GM12878 (cell line): ENCODE measurements around the gene EHD4. TPM values are rescaled to one million over a fixed set of nuclear protein-coding genes. Genes with fewer than 3 reads are reported as not detected.

Experiments
- ATAC-seq: fragments of 200-7000 bp; cut with Tn5 transposase; 3 replicates; pipeline ENCODE4 v1.9.1; 2020; ENCODE audit warnings: mild to moderate bottlenecking, moderate library complexity
- BruUV-seq: library from RNA; stranded (reverse); fragments of 400-500 nt; replicated peaks from 2 replicates; lab custom pipeline; 2021; lab: Mats Ljungman, UMichigan
- CTCF ChIA-PET: fragments of 300-600 bp; sonication (Branson Sonifier 250); formaldehyde crosslinking; extraction: SDS; loops from one replicate; lab custom pipeline; 2021; ENCODE audit warnings: inconsistent platforms; lab: Yijun Ruan, JAX
- POLR2A ChIA-PET: fragments of 350-600 bp; formaldehyde crosslinking; extraction: SDS; loops from one replicate; lab custom pipeline; 2021; ENCODE audit warnings: inconsistent platforms; lab: Charles Lee
- RAD21 ChIA-PET: fragments of 300-600 bp; sonication (Branson Sonifier 250); formaldehyde crosslinking; loops from one replicate; lab custom pipeline; 2023; ENCODE audit warnings: antibody characterized with exemption; ENCODE audit not compliant: unreplicated experiment; lab: Charles Lee
- SMC1A ChIA-PET: fragments of 300-600 bp; sonication (Branson Sonifier 250); formaldehyde crosslinking; loops from one replicate; lab custom pipeline; 2023; ENCODE audit not compliant: unreplicated experiment, uncharacterized antibody; lab: Charles Lee
- DNase-seq: peaks from one replicate; pipeline ENCODE4 v3.0.0-alpha.2; 2011; ENCODE audit warnings: low read depth, low spot score
- FAIRE-seq: peaks from 3 replicates; lab custom pipeline; 2011; peaks lifted over from hg19 to GRCh38; lab: Jason Lieb, UNC
- H2AFZ ChIP-seq: 2 replicates; pipeline ENCODE4 v1.6.0; 2011; ENCODE audit warnings: low read depth, low read length, control low read depth; ENCODE audit not compliant: control insufficient read depth
- H3K27ac ChIP-seq: 2 replicates; pipeline ENCODE4 v1.5.1; 2011; ENCODE audit warnings: control low read depth; ENCODE audit not compliant: control insufficient read depth, insufficient read depth
- H3K27me3 ChIP-seq, 2 experiments: replicated peaks in 1 of 2; 2 replicates each; pipeline versions ENCODE4 v1.6.0 to v1.6.1; 2011; ENCODE audit warnings: low read length in 1 of 2; ENCODE audit not compliant: control insufficient read depth in 2 of 2, insufficient read depth in 2 of 2
- H3K36me3 ChIP-seq, 2 experiments: 2 replicates each; pipeline ENCODE4 v1.5.1; 2011; ENCODE audit warnings: low read length in 1 of 2; ENCODE audit not compliant: control insufficient read depth in 2 of 2, insufficient read depth in 2 of 2
- H3K4me1 ChIP-seq: 2 replicates; pipeline ENCODE4 v1.6.1; 2011; ENCODE audit warnings: mild to moderate bottlenecking, low read length, moderate library complexity, mixed read lengths; ENCODE audit not compliant: control insufficient read depth, insufficient read depth
- H3K4me2 ChIP-seq: 2 replicates; pipeline ENCODE4 v1.6.0; 2011; ENCODE audit warnings: control low read depth; ENCODE audit not compliant: control insufficient read depth, insufficient read depth
- H3K4me3 ChIP-seq: fragments of 200-600 bp; sonication (generic); 2 replicates; pipeline ENCODE4 v1.5.1; 2016
- H3K79me2 ChIP-seq: 2 replicates; pipeline ENCODE4 v1.6.0; 2011; ENCODE audit warnings: low read length; ENCODE audit not compliant: control insufficient read depth, insufficient read depth
- H3K9ac ChIP-seq: 2 replicates; pipeline ENCODE4 v1.8.0; 2011; ENCODE audit warnings: low read length, control low read depth, mixed read lengths; ENCODE audit not compliant: control insufficient read depth, insufficient read depth
- H3K9me3 ChIP-seq: replicated peaks from 3 replicates; pipeline ENCODE4 v1.5.1; 2011; ENCODE audit warnings: mild to moderate bottlenecking, low read length; ENCODE audit not compliant: control insufficient read depth, insufficient read depth
- H4K20me1 ChIP-seq: 2 replicates; pipeline ENCODE4 v1.6.0; 2011; ENCODE audit not compliant: control insufficient read depth, insufficient read depth
- BHLHE40 ChIP-seq, 2 experiments: fragments of 450-650 bp in 1 of 2; IDR thresholded peaks; 2 replicates each; pipeline ENCODE4 v1.6.1; 2011 to 2017; ENCODE audit warnings: low read depth in 2 of 2, borderline replicate concordance in 1 of 2, improper control_type of control experiment in 1 of 2, low read length in 1 of 2, mild to moderate bottlenecking in 1 of 2
- POLR2A ChIP-seq: IDR thresholded peaks from 2 replicates; pipeline ENCODE4 v1.6.1; 2011; ENCODE audit warnings: low read depth, mild to moderate bottlenecking, low read length
- POLR2AphosphoS5 ChIP-seq: IDR thresholded peaks from 2 replicates; pipeline ENCODE4 v1.6.1; 2011; ENCODE audit warnings: mild to moderate bottlenecking, low read length, inconsistent platforms
- SP1 ChIP-seq: IDR thresholded peaks from one replicate; pipeline ENCODE4 v1.6.1; 2011; ENCODE audit warnings: low read depth, low read length
- ZNF207 ChIP-seq: fragments of 450-650 bp; IDR thresholded peaks from 2 replicates; pipeline ENCODE4 v1.6.1; 2014; ENCODE audit warnings: antibody characterized with exemption, mild to moderate bottlenecking, borderline replicate concordance
- ZNF622 ChIP-seq: fragments of 450-650 bp; IDR thresholded peaks from 2 replicates; pipeline ENCODE4 v1.6.1; 2017; ENCODE audit warnings: mild to moderate bottlenecking, inconsistent platforms
- WGBS: methylation state at CpG from one replicate; pipeline ENCODE4 v1.1.6; 2016; ENCODE audit warnings: low lambda C conversion rate; ENCODE audit not compliant: insufficient replicate concordance, insufficient coverage; ENCODE audit errors: missing lambda C conversion rate; 5-methylcytosine and 5-hydroxymethylcytosine counted together
- in situ Hi-C: fragments of 300-500 bp; cut with MboI; formaldehyde crosslinking; loops from 9 replicates; pipeline ENCODE4 v1.14.3; 2018; ENCODE audit warnings: mixed read lengths
- intact Hi-C: fragments of 100-400 bp; cut with micrococcal nuclease; formaldehyde crosslinking; loops from one replicate; pipeline ENCODE4 v1.14.2; 2022; ENCODE audit not compliant: unreplicated experiment
- polyA plus RNA-seq, 11 experiments: library from polyadenylated mRNA; depleted of rRNA in 4 of 11; unstranded in 6 of 11; stranded (reverse) in 5 of 11; fragments of >200 nt; fragmentation: Nextera tagmentation in 4 of 11; fragmentation: Illumina TruSeq in 1 of 11; extraction: Ambion mirVana in 4 of 11; extraction: Trizol in 1 of 11; gene quantifications; 1 replicate in 1 of 11; 2 replicates in 10 of 11; pipeline versions ENCODE4 v1.2.1 to v1.2.3, GENCODE V29; 2011 to 2016; ENCODE audit warnings: inconsistent platforms in 2 of 11, missing spikeins in 2 of 11, low read depth in 1 of 11
- total RNA-seq, 4 experiments: library from RNA; depleted of rRNA in 3 of 4; stranded (reverse); fragments of >200 nt in 3 of 4; fragmentation: Illumina TruSeq in 1 of 4; extraction: Trizol in 1 of 4; gene quantifications; 2 replicates each; pipeline versions ENCODE4 v1.2.1 to v1.2.3, GENCODE V29; 2013 to 2021
- TF ChIP-seq, protein P1 (sequence below): fragments of 150-350 bp; IDR thresholded peaks from 2 replicates; pipeline ENCODE4 v1.6.1; 2014; ENCODE audit warnings: mild to moderate bottlenecking, low read depth, low read length
- TF ChIP-seq, protein P2 (sequence below): IDR thresholded peaks from 2 replicates; pipeline ENCODE4 v1.6.1; 2011; ENCODE audit warnings: mild to moderate bottlenecking, low read depth, low read length, moderate library complexity; ENCODE audit not compliant: insufficient replicate concordance
- TF ChIP-seq, protein P3 (sequence below): IDR thresholded peaks from 2 replicates; pipeline ENCODE4 v1.6.1; 2012; ENCODE audit warnings: low read depth, low read length, improper control_type of control experiment
- TF ChIP-seq, protein P4 (sequence below): fragments of 450-650 bp; conservative IDR thresholded peaks from 2 replicates; pipeline ENCODE4 v1.6.1; 2017; ENCODE audit warnings: mild to moderate bottlenecking, moderate library complexity

The EHD4 gene
- total and polyA plus RNA-seq, 10 of the 15 experiments (the other 5 are each of a cell fraction or from before 2014, with no cell fraction given), result 4.2 to 62.9 (median 44.7) TPM

DNA sequence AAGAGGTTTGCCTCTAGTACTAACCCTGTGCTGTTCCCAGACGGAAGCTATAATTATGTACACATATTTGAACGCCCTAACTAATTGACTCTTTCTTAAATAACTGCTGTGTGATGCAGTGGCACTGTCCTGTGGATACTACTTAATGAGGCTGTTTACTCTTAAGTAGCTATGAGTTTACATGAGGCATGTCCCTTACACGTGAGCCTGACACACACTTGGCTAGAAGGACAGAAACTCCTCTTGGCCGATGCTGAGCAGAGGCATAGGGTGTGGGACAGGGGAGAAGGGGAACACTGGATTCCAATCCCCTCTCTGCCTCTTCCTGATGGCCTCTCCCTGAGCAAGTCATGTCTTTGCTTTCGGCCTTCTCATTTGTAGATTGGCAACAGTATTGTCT, 21.9 kb downstream of the EHD4 start:
- no peak overlapping the region for H3K4me2 ChIP-seq
- H3K9ac ChIP-seq, result no peak overlapping the region
- peak; percentile 10; the same call in 2 of the 3 replicates for ATAC-seq
- in situ Hi-C loops, result no loop called here
- TSS peak; percentile 51 for BruUV-seq
- H3K27me3 ChIP-seq, result no peaks in the 10 kb centered on the region
- ChIA-PET POLR2A (no interaction called here), RAD21 (no interaction called here)
- H3K4me3 ChIP-seq, result no peak overlapping the region
- H4K20me1 ChIP-seq, result no peaks in the 10 kb centered on the region
- peaks cover 20% of the 10 kb centered on the region for H3K79me2 ChIP-seq
- TF ChIP-seq ZNF207 (no peak), POLR2AphosphoS5 (peak; percentile 51; the same call in 1 of the 2 replicates), POLR2A (peak; percentile 41)
- TF ChIP-seq, protein P1, sequence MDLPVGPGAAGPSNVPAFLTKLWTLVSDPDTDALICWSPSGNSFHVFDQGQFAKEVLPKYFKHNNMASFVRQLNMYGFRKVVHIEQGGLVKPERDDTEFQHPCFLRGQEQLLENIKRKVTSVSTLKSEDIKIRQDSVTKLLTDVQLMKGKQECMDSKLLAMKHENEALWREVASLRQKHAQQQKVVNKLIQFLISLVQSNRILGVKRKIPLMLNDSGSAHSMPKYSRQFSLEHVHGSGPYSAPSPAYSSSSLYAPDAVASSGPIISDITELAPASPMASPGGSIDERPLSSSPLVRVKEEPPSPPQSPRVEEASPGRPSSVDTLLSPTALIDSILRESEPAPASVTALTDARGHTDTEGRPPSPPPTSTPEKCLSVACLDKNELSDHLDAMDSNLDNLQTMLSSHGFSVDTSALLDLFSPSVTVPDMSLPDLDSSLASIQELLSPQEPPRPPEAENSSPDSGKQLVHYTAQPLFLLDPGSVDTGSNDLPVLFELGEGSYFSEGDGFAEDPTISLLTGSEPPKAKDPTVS, result no peak
- TF ChIP-seq, all 136 proteins: peak for 2
- 96% methylated on average over 5 of the region's 5 CpGs for WGBS
- H3K9me3 ChIP-seq, result no peaks in the 10 kb centered on the region
- SMC1A ChIA-PET, result interaction anchor here (1.3 kb wide), 1 partner anchor 10 kb away, joined by 6 read pairs; no protein-coding TSS in a partner anchor
- H2AFZ ChIP-seq, result no peak overlapping the region
- no peak for DNase-seq
- CTCF ChIA-PET, result interaction anchor here (1.2 kb wide), 1 partner anchor 20 kb away, joined by 3 read pairs; no protein-coding TSS in a partner anchor
- H3K4me1 ChIP-seq, result no peaks in the 10 kb centered on the region
- H3K36me3 ChIP-seq, result peaks cover 25 to 30% of the 10 kb centered on the region in 2 experiments
- no peak for FAIRE-seq
- H3K27ac ChIP-seq, result no peak overlapping the region
- intact Hi-C loops, result no loop called here

DNA sequence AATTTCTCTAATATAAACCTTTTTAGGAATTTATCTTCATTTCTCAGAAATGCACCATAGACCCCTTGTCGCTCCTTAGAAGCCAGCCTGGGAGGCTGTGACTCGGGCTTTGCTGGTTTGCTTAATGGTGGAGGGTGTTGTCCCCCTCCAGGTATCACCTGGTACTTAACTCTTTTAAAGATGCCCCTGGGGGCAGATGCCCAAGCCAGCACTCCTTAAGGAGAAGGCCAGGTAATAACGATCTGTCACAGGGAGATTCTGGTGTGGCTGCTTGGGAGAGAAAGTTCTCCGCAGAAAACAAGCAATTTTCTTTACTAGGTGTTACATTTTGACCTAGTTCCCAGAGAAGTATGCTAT, 22.3 kb downstream of the EHD4 start:
- RAD21 ChIA-PET, result no interaction called here
- DNase-seq (no peak), ATAC-seq (no peak), FAIRE-seq (no peak)
- no peak overlapping the region for H2AFZ ChIP-seq
- no peaks in the 10 kb centered on the region for H3K9me3 ChIP-seq
- peaks cover 16% of the 10 kb centered on the region for H3K79me2 ChIP-seq
- H3K4me2 ChIP-seq, result no peak overlapping the region
- in situ Hi-C loops (no loop called here), intact Hi-C loops (no loop called here)
- no TSS peak for BruUV-seq
- 84% methylated on average over 4 of the region's 4 CpGs for WGBS
- peaks cover 27 to 29% of the 10 kb centered on the region in 2 experiments for H3K36me3 ChIP-seq
- H4K20me1 ChIP-seq, result no peaks in the 10 kb centered on the region
- POLR2A ChIA-PET, result no interaction called here
- no peaks in the 10 kb centered on the region for H3K4me1 ChIP-seq
- no peak overlapping the region for H3K27ac ChIP-seq
- no peak overlapping the region for H3K9ac ChIP-seq
- no peak overlapping the region for H3K4me3 ChIP-seq
- SMC1A ChIA-PET, result interaction anchor here (1.2 to 2.2 kb wide), 3 partner anchors 10 to 30 kb away, joined by 3 to 7 read pairs (median 6); no protein-coding TSS in a partner anchor
- no peaks in the 10 kb centered on the region for H3K27me3 ChIP-seq
- CTCF ChIA-PET, result interaction anchor here (1.2 to 1.4 kb wide), 2 partner anchors 17 to 20 kb away, joined by 3 read pairs; no protein-coding TSS in a partner anchor
- TF ChIP-seq, protein P2, sequence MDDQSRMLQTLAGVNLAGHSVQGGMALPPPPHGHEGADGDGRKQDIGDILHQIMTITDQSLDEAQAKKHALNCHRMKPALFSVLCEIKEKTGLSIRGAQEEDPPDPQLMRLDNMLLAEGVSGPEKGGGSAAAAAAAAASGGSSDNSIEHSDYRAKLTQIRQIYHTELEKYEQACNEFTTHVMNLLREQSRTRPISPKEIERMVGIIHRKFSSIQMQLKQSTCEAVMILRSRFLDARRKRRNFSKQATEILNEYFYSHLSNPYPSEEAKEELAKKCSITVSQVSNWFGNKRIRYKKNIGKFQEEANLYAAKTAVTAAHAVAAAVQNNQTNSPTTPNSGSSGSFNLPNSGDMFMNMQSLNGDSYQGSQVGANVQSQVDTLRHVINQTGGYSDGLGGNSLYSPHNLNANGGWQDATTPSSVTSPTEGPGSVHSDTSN, result no peak
- TF ChIP-seq, protein P3, sequence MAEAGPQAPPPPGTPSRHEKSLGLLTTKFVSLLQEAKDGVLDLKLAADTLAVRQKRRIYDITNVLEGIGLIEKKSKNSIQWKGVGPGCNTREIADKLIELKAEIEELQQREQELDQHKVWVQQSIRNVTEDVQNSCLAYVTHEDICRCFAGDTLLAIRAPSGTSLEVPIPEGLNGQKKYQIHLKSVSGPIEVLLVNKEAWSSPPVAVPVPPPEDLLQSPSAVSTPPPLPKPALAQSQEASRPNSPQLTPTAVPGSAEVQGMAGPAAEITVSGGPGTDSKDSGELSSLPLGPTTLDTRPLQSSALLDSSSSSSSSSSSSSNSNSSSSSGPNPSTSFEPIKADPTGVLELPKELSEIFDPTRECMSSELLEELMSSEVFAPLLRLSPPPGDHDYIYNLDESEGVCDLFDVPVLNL, result no peak
- TF ChIP-seq BHLHE40 (IDR thresholded peaks at IDR 0.05; ENCODE audit: borderline replicate concordance in 1 of 2, low read depth in 2 of 2, low read length in 1 of 2) (no peak), SP1 (no peak), ZNF622 (no peak)
- TF ChIP-seq, protein P4, sequence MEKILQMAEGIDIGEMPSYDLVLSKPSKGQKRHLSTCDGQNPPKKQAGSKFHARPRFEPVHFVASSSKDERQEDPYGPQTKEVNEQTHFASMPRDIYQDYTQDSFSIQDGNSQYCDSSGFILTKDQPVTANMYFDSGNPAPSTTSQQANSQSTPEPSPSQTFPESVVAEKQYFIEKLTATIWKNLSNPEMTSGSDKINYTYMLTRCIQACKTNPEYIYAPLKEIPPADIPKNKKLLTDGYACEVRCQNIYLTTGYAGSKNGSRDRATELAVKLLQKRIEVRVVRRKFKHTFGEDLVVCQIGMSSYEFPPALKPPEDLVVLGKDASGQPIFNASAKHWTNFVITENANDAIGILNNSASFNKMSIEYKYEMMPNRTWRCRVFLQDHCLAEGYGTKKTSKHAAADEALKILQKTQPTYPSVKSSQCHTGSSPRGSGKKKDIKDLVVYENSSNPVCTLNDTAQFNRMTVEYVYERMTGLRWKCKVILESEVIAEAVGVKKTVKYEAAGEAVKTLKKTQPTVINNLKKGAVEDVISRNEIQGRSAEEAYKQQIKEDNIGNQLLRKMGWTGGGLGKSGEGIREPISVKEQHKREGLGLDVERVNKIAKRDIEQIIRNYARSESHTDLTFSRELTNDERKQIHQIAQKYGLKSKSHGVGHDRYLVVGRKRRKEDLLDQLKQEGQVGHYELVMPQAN, result no peak
